Transverse colon (tissue), 4 donors: ENCODE measurements around the gene OLR1. TPM values are rescaled to one million over a fixed set of nuclear protein-coding genes. Genes with fewer than 3 reads are reported as not detected.

Experiments
- DNase-seq: peaks from one replicate; pipeline ENCODE4 v3.0.0-alpha.2; 2019
- H3K27ac ChIP-seq, 4 donors: fragments of 200-600 bp; sonication (generic); 2 replicates each; pipeline ENCODE4 v1.5.1; 2016 to 2018; ENCODE audit warnings: inconsistent platforms in 4 of 4
- H3K27me3 ChIP-seq: fragments of 200-600 bp; sonication (generic); 2 replicates; pipeline ENCODE4 v1.5.1; 2017; ENCODE audit warnings: inconsistent platforms
- H3K36me3 ChIP-seq, 4 donors: fragments of 200-600 bp; sonication (generic); 2 replicates each; pipeline ENCODE4 v1.5.1; 2017 to 2019; ENCODE audit warnings: inconsistent platforms in 4 of 4
- H3K4me1 ChIP-seq, 4 donors: fragments of 200-600 bp; sonication (generic); 2 replicates each; pipeline ENCODE4 v1.5.1; 2017 to 2020; ENCODE audit warnings: inconsistent platforms in 4 of 4
- H3K4me3 ChIP-seq, 4 donors: fragments of 200-600 bp; sonication (generic); 1 replicate in 1 of 4; 2 replicates in 3 of 4; pipeline versions ENCODE4 v1.5.1 to v1.6.1; 2017 to 2019; ENCODE audit warnings: inconsistent platforms in 4 of 4
- H3K9me3 ChIP-seq, 2 donors: fragments of 200-600 bp; sonication (generic); 2 replicates each; pipeline ENCODE4 v1.5.1; 2017 to 2019; ENCODE audit warnings: inconsistent platforms in 2 of 2
- CTCF ChIP-seq, 5 experiments: fragments of 200-600 bp in 3 of 5; fragments of 450-650 bp in 2 of 5; sonication (generic) in 3 of 5; IDR thresholded peaks; 1 replicate in 2 of 5; 2 replicates in 3 of 5; pipeline ENCODE4 v1.5.1; 2016 to 2017; ENCODE audit warnings: antibody characterized with exemption in 5 of 5, inconsistent platforms in 3 of 5, mild to moderate bottlenecking in 2 of 5, moderate library complexity in 1 of 5
- EP300 ChIP-seq: sonication (generic); formaldehyde crosslinking; IDR thresholded peaks from one replicate; pipeline ENCODE4 v1.6.1; 2017; ENCODE audit warnings: antibody characterized with exemption, low read depth
- POLR2A ChIP-seq: fragments of 450-650 bp; IDR thresholded peaks from one replicate; pipeline ENCODE4 v1.6.1; 2016; ENCODE audit warnings: antibody characterized with exemption, mild to moderate bottlenecking, moderate library complexity
- POLR2AphosphoS5 ChIP-seq, 3 donors: sonication (generic); formaldehyde crosslinking; IDR thresholded peaks; one replicate each; pipeline ENCODE4 v1.6.1; 2016; ENCODE audit warnings: antibody characterized with exemption in 3 of 3
- WGBS, 2 donors: methylation state at CpG; one replicate each; pipeline ENCODE4 v1.1.5; 2018; ENCODE audit warnings: low coverage in 1 of 2; 5-methylcytosine and 5-hydroxymethylcytosine counted together
- in situ Hi-C, 4 donors: fragments of 200-750 bp; cut with MboI; loops; one replicate each; pipeline versions ENCODE4 v1.15.0 to v1.15.1; 2017; ENCODE audit warnings: low sequenced_read_pairs in 3 of 4, low pct_ligation_motif_present in 1 of 4, low pct_unique_long_range_greater_than_20kb in 1 of 4
- intact Hi-C: fragments of 100-400 bp; cut with DNase I; formaldehyde crosslinking; loops from one replicate; pipeline ENCODE4 v1.15.1; 2023; ENCODE audit warnings: low total_unique reads
- total RNA-seq, 4 donors: library from RNA; depleted of rRNA; stranded (reverse); fragments of >200 nt; gene quantifications; one replicate each; pipeline ENCODE4 v1.1.0, GENCODE V29; 2016

The OLR1 gene
- total RNA-seq, 4 donors from 2014 or later: 0.96 TPM; not detected in 3

GRCh38 chr12:10153271-10154144 lies 18.4 kb downstream of the OLR1 start:
- peak overlapping the region; percentile 70 to 77 (median 72) for H3K27ac ChIP-seq
- H3K4me3 ChIP-seq: peak overlapping the region; percentile 32 to 60 (median 39)
- TF ChIP-seq POLR2A: peak; percentile 17
- no peak for TF ChIP-seq POLR2AphosphoS5 (IDR thresholded peaks at IDR 0.05)
- peak; percentile 80 to 89 (median 82) for TF ChIP-seq CTCF (IDR thresholded peaks at IDR 0.05)
- DNase-seq: peak; percentile 64
- intact Hi-C loops: loop anchor here (2.0 kb wide), 1 partner anchor 37 kb away; no protein-coding TSS in a partner anchor
- H3K36me3 ChIP-seq: no peaks in the 10 kb centered on the region
- no peaks in the 10 kb centered on the region for H3K9me3 ChIP-seq
- peaks cover 0 to 10% (median 7%) of the 10 kb centered on the region in 4 donors for H3K4me1 ChIP-seq
- WGBS, 2 donors: 8% methylated on average over 46 of the region's 46 CpGs; no CpG with 5 or more reads in 1 of the 2 donors
- in situ Hi-C loops: loop anchor here in 2 of 4 donors (5.0 kb wide), 1 partner anchor 39 kb away; no protein-coding TSS in a partner anchor
- H3K27me3 ChIP-seq: no peaks in the 10 kb centered on the region

- intact Hi-C loops: loop anchor here (2.0 kb wide), 1 partner anchor 39 kb away; no protein-coding TSS in a partner anchor
- in situ Hi-C loops: loop anchor here in 2 of 4 donors (5.0 kb wide), 1 partner anchor 41 kb away; no protein-coding TSS in a partner anchor
- DNase-seq: no peak
- Histone ChIP-seq H3K27ac (no peak overlapping the region), H3K9me3 (no peaks in the 10 kb centered on the region), H3K27me3 (no peaks in the 10 kb centered on the region), H3K4me3 (no peak overlapping the region), H3K4me1 (peaks cover 0 to 10% (median 7%) of the 10 kb centered on the region in 4 donors), H3K36me3 (no peaks in the 10 kb centered on the region)
- 73 to 75% methylated on average over 2 of the region's 2 CpGs for WGBS, 2 donors
- no peak for TF ChIP-seq CTCF (IDR thresholded peaks at IDR 0.05)
- TF ChIP-seq EP300: no peak
Measured at GRCh38 chr12:10151621-10152020, 20.3 kb downstream of the OLR1 start.

GRCh38 chr12:10147714-10148403 lies 24.1 kb downstream of the OLR1 start:
- Histone ChIP-seq H3K4me1 (peaks cover 0 to under 1% (median 0%) of the 10 kb centered on the region in 4 donors), H3K4me3 (no peak overlapping the region), H3K36me3 (no peaks in the 10 kb centered on the region), H3K27me3 (no peaks in the 10 kb centered on the region), H3K9me3 (no peaks in the 10 kb centered on the region), H3K27ac (no peak overlapping the region)
- no peak for DNase-seq
- WGBS, 2 donors: 70 to 83% methylated on average over 4 to 5 of the region's 5 CpGs
- in situ Hi-C loops: loop anchor here in 1 of 4 donors (25.0 kb wide), 1 partner anchor 111 kb away; the partner anchor contains the start of gene CLEC9A
- intact Hi-C loops: no loop called here
- TF ChIP-seq EP300 (no peak), POLR2A (no peak), CTCF (IDR thresholded peaks at IDR 0.05) (no peak), POLR2AphosphoS5 (IDR thresholded peaks at IDR 0.05) (no peak)
